Testis (tissue), 2 donors: ENCODE measurements around the gene CORO7.

ENCODE experiments used
- POLR2A ChIP-seq: fragments of 450-650 bp; IDR thresholded peaks from one replicate; pipeline ENCODE4 v1.6.1; 2017; ENCODE audit warnings: antibody characterized with exemption, mild to moderate bottlenecking, moderate library complexity
- TF ChIP-seq, protein P1 (sequence below), 3 experiments: fragments of 450-650 bp in 2 of 3; fragments of 200-600 bp in 1 of 3; sonication (generic) in 1 of 3; IDR thresholded peaks; one replicate each; pipeline ENCODE4 v1.5.1; 2016 to 2019; ENCODE audit warnings: antibody characterized with exemption in 3 of 3, mild to moderate bottlenecking in 2 of 3, moderate library complexity in 1 of 3

- TF ChIP-seq POLR2A, result no peak
- TF ChIP-seq, protein P1, sequence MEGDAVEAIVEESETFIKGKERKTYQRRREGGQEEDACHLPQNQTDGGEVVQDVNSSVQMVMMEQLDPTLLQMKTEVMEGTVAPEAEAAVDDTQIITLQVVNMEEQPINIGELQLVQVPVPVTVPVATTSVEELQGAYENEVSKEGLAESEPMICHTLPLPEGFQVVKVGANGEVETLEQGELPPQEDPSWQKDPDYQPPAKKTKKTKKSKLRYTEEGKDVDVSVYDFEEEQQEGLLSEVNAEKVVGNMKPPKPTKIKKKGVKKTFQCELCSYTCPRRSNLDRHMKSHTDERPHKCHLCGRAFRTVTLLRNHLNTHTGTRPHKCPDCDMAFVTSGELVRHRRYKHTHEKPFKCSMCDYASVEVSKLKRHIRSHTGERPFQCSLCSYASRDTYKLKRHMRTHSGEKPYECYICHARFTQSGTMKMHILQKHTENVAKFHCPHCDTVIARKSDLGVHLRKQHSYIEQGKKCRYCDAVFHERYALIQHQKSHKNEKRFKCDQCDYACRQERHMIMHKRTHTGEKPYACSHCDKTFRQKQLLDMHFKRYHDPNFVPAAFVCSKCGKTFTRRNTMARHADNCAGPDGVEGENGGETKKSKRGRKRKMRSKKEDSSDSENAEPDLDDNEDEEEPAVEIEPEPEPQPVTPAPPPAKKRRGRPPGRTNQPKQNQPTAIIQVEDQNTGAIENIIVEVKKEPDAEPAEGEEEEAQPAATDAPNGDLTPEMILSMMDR (IDR thresholded peaks at IDR 0.05), result no peak
Measured at GRCh38 chr16:4353675-4354074, 62.7 kb downstream of the CORO7 start.
